Upper lobe of left lung (tissue), 4 donors: Measurements from ENCODE around the gene CCT5.
"Not testable (repeated sequence)": the region's sequence is repeated elsewhere in the genome, so short reads cannot be mapped to it uniquely, and the experiment has no call there.

ENCODE experiments used
- POLR2A ChIP-seq, 4 donors: fragments of 450-650 bp; IDR thresholded peaks; one replicate each; pipeline ENCODE4 v1.5.1; 2016 to 2017; ENCODE audit warnings: antibody characterized with exemption in 4 of 4, mild to moderate bottlenecking in 2 of 4
- TF ChIP-seq, protein P1 (sequence below), 6 experiments: fragments of 450-650 bp in 4 of 6; fragments of 200-600 bp in 2 of 6; sonication (generic) in 2 of 6; IDR thresholded peaks; one replicate each; pipeline ENCODE4 v1.5.1; 2016 to 2019; ENCODE audit warnings: antibody characterized with exemption in 6 of 6

DNA sequence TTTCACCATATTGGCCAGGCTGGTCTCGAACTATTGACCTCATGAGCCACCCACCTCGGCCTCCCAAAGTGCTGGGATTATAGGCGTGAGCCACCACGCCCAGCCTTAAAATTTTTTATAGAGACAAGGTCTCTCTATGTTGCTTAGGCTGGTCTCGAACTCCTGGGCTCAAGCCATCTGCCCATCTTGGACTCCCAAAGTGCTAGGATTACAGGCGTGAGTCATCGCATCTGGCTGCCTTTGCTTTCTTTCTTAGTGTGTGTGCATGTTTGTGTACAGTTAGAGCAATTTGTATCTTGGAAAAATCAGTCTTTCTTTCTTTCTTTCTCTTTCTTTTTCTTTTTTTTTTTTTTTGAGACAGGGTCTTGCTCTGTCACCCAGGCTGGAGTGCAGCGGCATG, 35.3 kb downstream of the CCT5 start:
- TF ChIP-seq, protein P1, sequence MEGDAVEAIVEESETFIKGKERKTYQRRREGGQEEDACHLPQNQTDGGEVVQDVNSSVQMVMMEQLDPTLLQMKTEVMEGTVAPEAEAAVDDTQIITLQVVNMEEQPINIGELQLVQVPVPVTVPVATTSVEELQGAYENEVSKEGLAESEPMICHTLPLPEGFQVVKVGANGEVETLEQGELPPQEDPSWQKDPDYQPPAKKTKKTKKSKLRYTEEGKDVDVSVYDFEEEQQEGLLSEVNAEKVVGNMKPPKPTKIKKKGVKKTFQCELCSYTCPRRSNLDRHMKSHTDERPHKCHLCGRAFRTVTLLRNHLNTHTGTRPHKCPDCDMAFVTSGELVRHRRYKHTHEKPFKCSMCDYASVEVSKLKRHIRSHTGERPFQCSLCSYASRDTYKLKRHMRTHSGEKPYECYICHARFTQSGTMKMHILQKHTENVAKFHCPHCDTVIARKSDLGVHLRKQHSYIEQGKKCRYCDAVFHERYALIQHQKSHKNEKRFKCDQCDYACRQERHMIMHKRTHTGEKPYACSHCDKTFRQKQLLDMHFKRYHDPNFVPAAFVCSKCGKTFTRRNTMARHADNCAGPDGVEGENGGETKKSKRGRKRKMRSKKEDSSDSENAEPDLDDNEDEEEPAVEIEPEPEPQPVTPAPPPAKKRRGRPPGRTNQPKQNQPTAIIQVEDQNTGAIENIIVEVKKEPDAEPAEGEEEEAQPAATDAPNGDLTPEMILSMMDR (IDR thresholded peaks at IDR 0.05) = not testable (repeated sequence)
- not testable (repeated sequence) for TF ChIP-seq POLR2A (IDR thresholded peaks at IDR 0.05)
